Raji (cell line): Measurements from ENCODE around the gene SPEF2.

Experiments
- POLR2A ChIP-seq: IDR thresholded peaks from 2 replicates; pipeline ENCODE4 v1.6.1; 2011; ENCODE audit warnings: low read depth, low read length, control low read depth; ENCODE audit not compliant: insufficient read depth

SPEF2 gene

DNA sequence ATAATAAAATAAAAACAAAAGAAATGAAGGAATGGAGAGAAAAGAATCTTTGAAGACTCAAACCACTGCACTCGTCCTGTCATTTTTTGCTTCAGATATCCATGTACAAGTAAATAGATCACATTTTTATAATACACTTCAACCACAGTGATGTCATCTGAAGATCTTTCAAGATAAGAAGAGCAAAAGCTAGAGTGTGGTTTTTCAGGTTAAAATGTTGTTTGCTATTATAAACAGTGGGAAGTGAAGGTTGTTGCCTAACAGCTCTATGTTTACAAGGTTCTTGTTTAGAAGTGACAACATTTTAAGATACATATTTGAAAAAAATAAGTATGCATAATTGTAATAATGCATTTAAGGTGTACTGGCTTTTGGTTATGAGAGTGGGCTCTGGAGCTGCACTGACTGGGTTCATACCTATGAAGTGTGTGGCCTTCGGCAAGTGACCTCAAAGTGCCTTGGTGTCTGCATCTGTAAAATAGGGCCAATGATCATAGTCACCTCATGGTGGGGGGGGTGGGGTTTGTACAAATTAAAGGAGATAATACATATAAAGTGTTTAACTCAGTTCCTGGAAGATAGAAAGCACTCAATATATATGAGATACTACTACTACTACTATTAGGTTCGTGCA, 193.6 kb downstream of the SPEF2 start:
- TF ChIP-seq POLR2A: no peak

- no peak for TF ChIP-seq POLR2A
Measured at GRCh38 chr5:35813521-35813920, 195.9 kb downstream of the SPEF2 start.

GRCh38 chr5:35815089-35815936, 197.7 kb downstream of the SPEF2 start:
- TF ChIP-seq POLR2A: no peak

DNA sequence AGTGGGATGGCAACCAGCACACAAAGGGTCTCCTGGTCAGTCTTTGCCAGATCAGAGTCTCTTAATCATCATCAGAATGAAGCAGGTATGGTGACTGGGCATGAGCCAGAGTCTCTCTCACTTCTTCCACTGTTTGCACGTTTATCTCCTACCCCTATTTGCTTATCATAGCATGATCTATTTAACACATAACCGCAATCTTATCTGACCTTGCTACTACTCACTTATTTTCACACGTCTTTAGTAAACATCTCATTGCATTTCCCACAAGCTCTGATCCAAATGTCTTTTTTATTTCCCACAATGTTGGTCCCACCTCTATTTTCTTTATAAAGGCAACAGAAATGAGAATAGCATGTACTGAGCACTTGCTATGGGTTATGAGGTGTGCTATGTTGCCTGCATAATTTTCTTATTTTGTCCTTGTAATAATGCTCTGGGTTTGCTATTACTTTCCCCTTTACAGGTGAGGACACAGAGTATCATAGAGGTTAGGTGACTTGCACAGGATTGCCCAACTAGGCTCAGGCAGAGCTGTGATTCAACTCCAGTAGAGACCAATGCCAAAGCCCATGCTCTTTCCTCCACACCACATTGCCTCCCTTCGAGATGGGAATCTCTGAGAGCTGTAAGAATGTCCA, 199.3 kb downstream of the SPEF2 start:
- TF ChIP-seq POLR2A: no peak

GRCh38 chr5:35819026-35819425, 201.4 kb downstream of the SPEF2 start:
- no peak for TF ChIP-seq POLR2A

- no peak for TF ChIP-seq POLR2A
Measured at GRCh38 chr5:35819668-35820067, 202.0 kb downstream of the SPEF2 start.

DNA sequence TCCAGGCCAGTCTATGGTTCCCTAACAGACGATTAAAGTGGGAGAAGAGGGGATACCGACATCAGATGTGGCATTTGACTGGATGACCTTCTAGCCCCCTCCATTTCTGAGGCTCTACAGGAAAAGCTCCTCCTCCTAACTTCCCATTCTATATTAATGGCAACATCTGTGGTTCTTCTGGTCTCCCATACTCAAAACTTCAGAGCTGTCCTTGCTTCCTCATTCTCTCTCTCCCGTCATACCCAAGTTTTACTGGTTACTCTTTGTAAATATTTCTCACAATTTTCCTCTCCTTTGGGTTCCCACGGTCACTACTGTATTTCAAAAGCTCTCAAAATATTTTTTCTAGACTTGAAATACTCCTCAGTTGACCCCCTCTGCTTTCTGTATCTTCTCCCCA, 203.1 kb downstream of the SPEF2 start:
- TF ChIP-seq POLR2A: no peak

GRCh38 chr5:35821513-35821912, 203.8 kb downstream of the SPEF2 start:
- no peak for TF ChIP-seq POLR2A

GRCh38 chr5:35822511-35822910, 204.8 kb downstream of the SPEF2 start:
- no peak for TF ChIP-seq POLR2A

DNA sequence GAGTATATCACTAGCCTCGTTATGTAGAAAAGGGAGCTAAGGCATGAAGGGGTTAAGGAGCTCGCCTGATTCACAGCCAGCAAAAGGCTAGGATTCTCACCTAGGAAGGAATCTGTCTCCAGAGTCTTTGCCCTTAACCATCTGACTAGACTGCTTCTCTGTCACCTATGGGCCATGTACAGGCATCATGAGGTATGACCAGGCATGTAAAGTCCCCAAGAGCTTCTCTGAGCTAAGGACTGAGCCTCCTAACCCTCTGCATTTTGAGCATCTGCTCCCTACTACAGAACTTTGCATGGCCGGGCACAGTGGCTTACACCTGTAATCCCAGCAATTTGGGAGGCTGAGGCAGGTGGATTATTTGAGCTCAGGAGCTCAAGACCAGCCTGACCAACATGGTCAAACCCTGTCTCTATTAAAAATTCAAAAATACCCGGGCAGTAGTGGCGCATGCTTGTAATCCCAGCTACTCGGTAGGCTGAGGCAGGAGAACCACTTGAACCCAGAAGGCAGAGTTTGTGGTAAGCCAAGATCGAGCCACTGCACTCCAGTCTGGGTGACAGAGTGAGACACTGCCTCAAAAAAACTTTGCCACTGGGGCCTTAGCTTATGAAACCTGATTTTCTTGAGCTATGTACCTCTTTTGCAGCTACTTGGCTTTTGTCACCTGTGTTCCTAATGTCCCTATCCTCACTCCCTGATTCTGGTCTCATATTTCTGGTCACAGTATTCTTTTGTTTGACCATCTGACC, 205.9 kb downstream of the SPEF2 start:
- no peak for TF ChIP-seq POLR2A

DNA sequence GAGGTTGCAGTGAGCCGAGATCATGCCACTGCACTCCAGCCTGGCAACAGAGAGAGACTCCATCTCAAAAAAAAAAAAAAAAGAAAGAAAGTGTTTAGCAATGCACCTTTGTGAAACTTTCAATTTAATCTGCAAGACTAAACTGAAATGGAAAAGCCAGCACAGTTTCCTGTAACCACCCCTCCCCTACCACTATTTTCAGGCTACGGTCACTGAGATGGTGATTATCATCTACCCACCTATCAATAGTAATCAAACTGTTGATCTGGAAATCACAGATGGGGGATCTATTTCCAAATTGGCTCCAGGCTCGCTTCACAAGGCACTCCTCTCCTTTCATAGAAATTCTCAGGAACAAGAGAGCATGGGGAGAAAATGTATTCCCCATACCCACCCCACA, 208.4 kb downstream of the SPEF2 start:
- no peak for TF ChIP-seq POLR2A

GRCh38 chr5:35826554-35826953, 208.9 kb downstream of the SPEF2 start:
- TF ChIP-seq POLR2A: no peak

DNA sequence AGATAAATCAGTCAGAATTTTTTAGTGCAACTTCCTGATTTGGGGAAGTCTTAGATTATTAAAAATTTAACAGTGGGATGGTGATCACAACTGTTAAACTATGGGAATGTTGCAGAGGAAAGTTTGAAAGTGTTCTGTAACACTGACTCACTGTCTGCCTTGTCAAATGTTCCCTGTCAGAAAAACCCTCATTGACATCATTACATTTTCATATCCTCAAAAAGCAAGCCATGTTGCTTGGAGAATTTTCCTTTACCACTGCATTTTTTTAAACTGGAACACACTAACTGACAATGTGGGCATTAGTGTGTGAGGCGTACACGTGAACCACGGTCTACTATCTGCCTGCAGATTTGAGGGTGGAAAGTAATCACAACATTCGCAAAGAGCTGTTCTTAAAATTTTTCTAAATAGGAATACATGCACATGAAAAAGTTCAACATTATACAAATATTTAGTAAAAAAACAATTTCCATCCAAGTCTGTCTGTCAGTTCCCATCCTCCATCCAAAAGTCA, 210.5 kb downstream of the SPEF2 start:
- no peak for TF ChIP-seq POLR2A

DNA sequence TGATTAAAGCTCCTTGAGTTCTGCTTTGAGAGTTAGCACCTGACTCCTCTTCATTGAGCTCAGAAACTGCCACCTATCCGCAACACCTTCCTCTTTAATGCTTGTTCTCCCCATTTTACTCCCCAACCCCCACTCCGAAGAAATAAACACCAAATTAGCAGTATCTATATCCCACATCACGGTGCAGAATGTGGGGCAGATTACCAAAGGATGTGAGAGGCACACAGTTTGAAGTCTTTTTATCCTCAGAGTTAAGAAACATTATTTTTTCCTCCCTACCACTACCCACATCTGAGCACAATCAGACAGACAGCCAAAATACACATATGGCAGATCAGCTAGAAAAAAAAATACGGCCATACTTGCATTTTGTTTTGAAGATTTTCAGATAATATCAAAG, 212.9 kb downstream of the SPEF2 start:
- no peak for TF ChIP-seq POLR2A

GRCh38 chr5:35832762-35833161, 215.1 kb downstream of the SPEF2 start:
- no peak for TF ChIP-seq POLR2A

GRCh38 chr5:35833224-35833623, 215.6 kb downstream of the SPEF2 start:
- TF ChIP-seq POLR2A: no peak
